ENCODE results near the gene TTBK1. TPM values are rescaled to one million over a fixed set of nuclear protein-coding genes. Genes with fewer than 3 reads are reported as not detected.

TTBK1 gene
- total and polyA plus RNA-seq, 10 of the 15 experiments (the other 5 are each of a cell fraction or from before 2014, with no cell fraction given) = 0.05 to 0.27 TPM; not detected in 8

DNA sequence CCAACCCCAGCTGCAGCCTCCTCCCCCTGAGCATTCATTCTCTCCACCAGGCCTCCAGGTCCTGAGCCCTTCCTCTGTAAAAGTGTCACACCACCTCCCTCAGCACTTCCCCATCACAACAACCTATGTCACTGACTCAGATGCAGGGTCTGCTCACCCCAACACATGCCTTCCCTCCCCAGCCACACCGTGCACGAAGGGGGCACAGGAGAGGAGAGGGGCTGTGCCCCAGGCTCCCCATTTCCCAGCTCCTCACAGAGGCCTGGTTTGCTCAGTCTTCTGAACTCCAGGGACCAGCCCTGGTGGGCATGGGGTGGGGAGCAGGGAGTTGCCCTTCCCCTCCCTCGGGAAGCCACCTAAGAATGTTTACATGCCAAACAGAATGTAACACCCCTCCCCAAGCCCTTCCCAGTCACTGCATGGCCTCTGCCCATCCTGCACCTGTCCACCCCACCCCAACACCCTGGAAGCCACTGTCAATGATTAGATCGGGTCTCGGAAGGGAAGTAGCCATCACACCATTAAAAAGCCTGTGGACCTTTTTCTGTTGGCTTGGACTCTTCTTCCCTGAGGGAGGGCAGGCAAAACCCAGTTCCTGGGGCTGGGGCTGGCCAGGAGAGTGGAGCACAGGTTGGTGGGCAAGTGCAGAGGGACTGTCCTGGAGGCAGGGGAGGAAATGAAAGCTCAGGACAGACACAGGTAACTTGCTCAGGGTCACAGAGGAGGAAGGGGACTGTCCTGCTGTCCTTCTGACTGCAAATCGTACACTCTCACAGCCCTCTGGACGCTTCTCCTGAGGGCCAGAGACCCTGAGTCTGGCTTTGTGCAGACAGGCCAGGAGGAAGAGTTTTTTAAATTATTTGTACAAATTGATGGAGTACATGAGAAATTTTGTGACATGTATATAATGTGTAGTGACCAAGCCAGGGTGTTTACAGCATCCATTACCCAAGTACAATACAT, 44.7 kb downstream of the TTBK1 start (continued):
- TF ChIP-seq STAT1 (conservative IDR thresholded peaks at IDR 0.05) = no peak

GRCh38 chr6:43290339-43290904, 47.1 kb downstream of the TTBK1 start:
- no peaks in the 10 kb centered on the region for H3K36me3 ChIP-seq (ENCODE audit: control insufficient read depth in 2 of 2, insufficient read depth in 2 of 2, low read length in 1 of 2)
- no peaks in the 10 kb centered on the region for H4K20me1 ChIP-seq (ENCODE audit: control insufficient read depth, insufficient read depth)
- intact Hi-C loops (cut with micrococcal nuclease; ENCODE audit: unreplicated experiment) = no loop called here
- 60% methylated on average over 3 of the region's 3 CpGs for WGBS (ENCODE audit: insufficient coverage, insufficient replicate concordance, low lambda C conversion rate, missing lambda C conversion rate)
- H3K4me3 ChIP-seq = no peak overlapping the region
- H2AFZ ChIP-seq (ENCODE audit: control insufficient read depth, low read depth, low read length) = no peak overlapping the region
- H3K4me1 ChIP-seq (ENCODE audit: control insufficient read depth, insufficient read depth, low read length) = no peaks in the 10 kb centered on the region
- no TSS peak for BruUV-seq (replicated peaks)
- in situ Hi-C loops (cut with MboI) = no loop called here
- ChIA-PET POLR2A (no interaction called here), CTCF (no interaction called here), SMC1A (ENCODE audit: uncharacterized antibody, unreplicated experiment) (no interaction called here), RAD21 (ENCODE audit: unreplicated experiment) (no interaction called here)
- no peak for TF ChIP-seq ZNF592 (IDR thresholded peaks at IDR 0.05)
- no peak overlapping the region for H3K9ac ChIP-seq (ENCODE audit: control insufficient read depth, insufficient read depth, low read length)
- H3K79me2 ChIP-seq (ENCODE audit: control insufficient read depth, insufficient read depth, low read length) = no peaks in the 10 kb centered on the region
- ATAC-seq (no peak), FAIRE-seq (no peak), DNase-seq (ENCODE audit: low read depth, low spot score) (no peak)
- no peak overlapping the region for H3K4me2 ChIP-seq (ENCODE audit: control insufficient read depth, insufficient read depth)
- no peak overlapping the region for H3K27ac ChIP-seq (ENCODE audit: control insufficient read depth, insufficient read depth)
- H3K27me3 ChIP-seq (replicated peaks in 1 of 2; ENCODE audit: control insufficient read depth in 2 of 2, insufficient read depth in 2 of 2, low read length in 1 of 2) = peaks cover 0 to 2% of the 10 kb centered on the region in 2 experiments; a peak in 3 of 4 replicates
- H3K9me3 ChIP-seq (replicated peaks; ENCODE audit: control insufficient read depth, insufficient read depth, low read length) = no peaks in the 10 kb centered on the region; the same call in 2 of the 3 replicates

Measured in GM12878 (cell line).